CD4-positive, alpha-beta T cell (primary cell): ENCODE data around the gene NTN1. TPM values are rescaled to one million over a fixed set of nuclear protein-coding genes. Genes with fewer than 3 reads are reported as not detected.

ENCODE experiments used
- ATAC-seq: fragments of 200-7000 bp; cut with Tn5 transposase; one replicate; pipeline ENCODE4 v1.10.0; 2022; ENCODE audit warnings: mild to moderate bottlenecking; ENCODE audit not compliant: poor library complexity
- CTCF ChIA-PET: fragments of 350-600 bp; sonication (Branson Sonifier 250); formaldehyde crosslinking; loops from one replicate; lab custom pipeline; 2021; ENCODE audit warnings: antibody characterized with exemption, inconsistent platforms; lab: Charles Lee
- POLR2A ChIA-PET: fragments of 350-600 bp; sonication (Branson Sonifier 250); formaldehyde crosslinking; loops from one replicate; lab custom pipeline; 2021; ENCODE audit warnings: antibody characterized with exemption, inconsistent platforms; lab: Charles Lee
- DNase-seq, 14 experiments: peaks; one replicate each; pipeline ENCODE4 v3.0.0-alpha.2; 2013 to 2020; ENCODE audit warnings: mixed read lengths in 2 of 14
- H3K27ac ChIP-seq, 2 donors: one replicate each; pipeline versions ENCODE4 v1.5.1 to v1.7.0; 2013; ENCODE audit warnings: low read length in 2 of 2, low read depth in 1 of 2, mild to moderate bottlenecking in 1 of 2
- H3K27me3 ChIP-seq, 2 experiments: 1 replicate in 1 of 2; 2 replicates in 1 of 2; pipeline versions ENCODE4 v1.6.1 to v1.7.0; 2013; ENCODE audit warnings: low read length in 2 of 2, control low read depth in 1 of 2, mild to moderate bottlenecking in 1 of 2, moderate library complexity in 1 of 2; ENCODE audit not compliant: insufficient read depth in 2 of 2, control insufficient read depth in 1 of 2
- H3K36me3 ChIP-seq: one replicate; pipeline ENCODE4 v1.6.1; 2013; ENCODE audit warnings: low read length, control low read depth; ENCODE audit not compliant: insufficient read depth
- H3K4me1 ChIP-seq: one replicate; pipeline ENCODE4 v1.6.1; 2013; ENCODE audit warnings: low read length, control low read depth; ENCODE audit not compliant: insufficient read depth
- H3K4me3 ChIP-seq: one replicate; pipeline ENCODE4 v1.5.1; 2013; ENCODE audit warnings: mild to moderate bottlenecking, low read length, moderate library complexity
- H3K9me3 ChIP-seq, 2 experiments: 1 replicate in 1 of 2; 2 replicates in 1 of 2; pipeline versions ENCODE4 v1.6.1 to v1.7.0; 2013; ENCODE audit warnings: low read length in 2 of 2, mild to moderate bottlenecking in 2 of 2, control low read depth in 1 of 2, moderate library complexity in 1 of 2; ENCODE audit not compliant: control insufficient read depth in 1 of 2, insufficient read depth in 1 of 2
- H3K27ac Mint-ChIP-seq: one replicate; pipeline ENCODE4 v1.8.0; 2020; ENCODE audit warnings: mixed read lengths
- H3K27me3 Mint-ChIP-seq: one replicate; pipeline ENCODE4 v1.8.0; 2021; ENCODE audit warnings: mixed read lengths
- H3K36me3 Mint-ChIP-seq: one replicate; pipeline ENCODE4 v1.8.0; 2021; ENCODE audit warnings: low read depth, mixed read lengths
- H3K4me1 Mint-ChIP-seq: one replicate; pipeline ENCODE4 v1.8.0; 2021; ENCODE audit warnings: low read depth, mixed read lengths
- H3K4me3 Mint-ChIP-seq: one replicate; pipeline ENCODE4 v1.8.0; 2020; ENCODE audit warnings: mild to moderate bottlenecking, mixed read lengths
- H3K9me3 Mint-ChIP-seq: one replicate; pipeline ENCODE4 v1.8.0; 2020; ENCODE audit warnings: mixed read lengths
- intact Hi-C, 2 experiments: fragments of 100-400 bp; cut with DNase I in 1 of 2; cut with micrococcal nuclease in 1 of 2; formaldehyde crosslinking; loops; one replicate each; pipeline versions ENCODE4 v1.15.1 to v1.9.0; 2023 to 2025; cut with DNase I, micrococcal nuclease
- total RNA-seq, 174 experiments: library from RNA in 2 of 174; stranded (reverse) in 2 of 174; gene quantifications; one replicate each; pipeline ENCODE4 v1.2.3 and lab custom pipeline; 2021 to 2026
- TF ChIP-seq, protein P1 (sequence below): fragments of 200-600 bp; IDR thresholded peaks from one replicate; pipeline ENCODE4 v1.8.0; 2022; ENCODE audit warnings: antibody characterized with exemption, mild to moderate bottlenecking

The NTN1 gene
- total RNA-seq, 2 experiments from 2014 or later: 0.08 to 0.14 TPM

DNA sequence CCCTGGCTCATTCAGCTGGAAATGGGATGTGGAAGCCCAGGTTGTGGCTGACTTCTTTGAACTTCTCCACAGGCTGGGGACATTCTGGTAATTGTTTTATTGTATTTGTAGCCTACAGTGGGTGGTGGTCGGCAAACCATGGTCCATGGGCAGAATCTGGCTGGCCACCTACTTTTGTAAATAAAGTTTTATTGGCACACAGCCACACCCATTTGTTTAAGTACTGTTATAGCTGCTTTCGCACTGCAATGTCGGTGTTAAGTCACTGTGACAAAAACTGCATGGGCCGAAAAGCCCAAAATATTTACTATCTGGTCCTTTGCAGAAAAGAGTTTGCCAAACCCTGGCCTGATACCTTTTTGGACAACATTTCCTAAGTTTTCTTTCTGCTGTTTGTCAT is 86.2 kb downstream of the NTN1 start:
- no peaks in the 10 kb centered on the region for H3K4me1 ChIP-seq
- no peak overlapping the region for H3K4me3 ChIP-seq
- H3K27me3 Mint-ChIP-seq: no peaks in the 10 kb centered on the region
- no peaks in the 10 kb centered on the region for H3K4me1 Mint-ChIP-seq
- CTCF ChIA-PET: no interaction called here
- no peaks in the 10 kb centered on the region for H3K9me3 Mint-ChIP-seq
- H3K36me3 Mint-ChIP-seq: no peaks in the 10 kb centered on the region
- ATAC-seq (no peak), DNase-seq (no peak)
- TF ChIP-seq, protein P1, sequence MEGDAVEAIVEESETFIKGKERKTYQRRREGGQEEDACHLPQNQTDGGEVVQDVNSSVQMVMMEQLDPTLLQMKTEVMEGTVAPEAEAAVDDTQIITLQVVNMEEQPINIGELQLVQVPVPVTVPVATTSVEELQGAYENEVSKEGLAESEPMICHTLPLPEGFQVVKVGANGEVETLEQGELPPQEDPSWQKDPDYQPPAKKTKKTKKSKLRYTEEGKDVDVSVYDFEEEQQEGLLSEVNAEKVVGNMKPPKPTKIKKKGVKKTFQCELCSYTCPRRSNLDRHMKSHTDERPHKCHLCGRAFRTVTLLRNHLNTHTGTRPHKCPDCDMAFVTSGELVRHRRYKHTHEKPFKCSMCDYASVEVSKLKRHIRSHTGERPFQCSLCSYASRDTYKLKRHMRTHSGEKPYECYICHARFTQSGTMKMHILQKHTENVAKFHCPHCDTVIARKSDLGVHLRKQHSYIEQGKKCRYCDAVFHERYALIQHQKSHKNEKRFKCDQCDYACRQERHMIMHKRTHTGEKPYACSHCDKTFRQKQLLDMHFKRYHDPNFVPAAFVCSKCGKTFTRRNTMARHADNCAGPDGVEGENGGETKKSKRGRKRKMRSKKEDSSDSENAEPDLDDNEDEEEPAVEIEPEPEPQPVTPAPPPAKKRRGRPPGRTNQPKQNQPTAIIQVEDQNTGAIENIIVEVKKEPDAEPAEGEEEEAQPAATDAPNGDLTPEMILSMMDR: no peak
- no peak overlapping the region for H3K27ac ChIP-seq
- no peaks in the 10 kb centered on the region for H3K36me3 ChIP-seq
- no peaks in the 10 kb centered on the region for H3K27me3 ChIP-seq
- intact Hi-C loops: no loop called here
- no peak overlapping the region for H3K4me3 Mint-ChIP-seq
- H3K27ac Mint-ChIP-seq: no peak overlapping the region
- POLR2A ChIA-PET: no interaction called here
- H3K9me3 ChIP-seq: no peaks in the 10 kb centered on the region

DNA sequence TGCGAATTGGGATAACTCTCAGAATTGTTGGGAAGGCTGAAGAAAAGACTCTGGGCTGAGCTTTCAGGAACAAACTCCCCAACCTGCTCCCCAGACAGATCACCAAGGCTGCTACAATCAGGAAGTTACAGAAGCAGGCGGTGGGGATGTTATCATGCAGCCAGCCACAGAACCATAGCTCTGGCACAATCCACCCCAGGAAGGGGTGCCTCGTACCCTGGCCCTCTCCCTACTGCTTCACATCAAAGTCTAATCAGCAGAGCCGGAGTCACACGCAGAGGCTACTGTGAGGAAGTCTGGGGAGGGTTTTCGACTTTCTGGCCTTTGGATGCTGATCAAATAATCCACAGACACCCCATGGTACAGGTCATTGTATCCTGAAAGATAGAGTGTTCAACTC is 86.8 kb downstream of the NTN1 start:
- Histone ChIP-seq H3K27ac (no peak overlapping the region), H3K27me3 (no peaks in the 10 kb centered on the region), H3K4me3 (no peak overlapping the region), H3K9me3 (no peaks in the 10 kb centered on the region), H3K36me3 (no peaks in the 10 kb centered on the region), H3K4me1 (no peaks in the 10 kb centered on the region)
- Mint-ChIP-seq H3K36me3 (no peaks in the 10 kb centered on the region), H3K27ac (no peak overlapping the region), H3K27me3 (no peaks in the 10 kb centered on the region), H3K9me3 (no peaks in the 10 kb centered on the region), H3K4me3 (no peak overlapping the region), H3K4me1 (no peaks in the 10 kb centered on the region)
- TF ChIP-seq, protein P1: no peak
- intact Hi-C loops: no loop called here
- DNase-seq (no peak), ATAC-seq (no peak)
- ChIA-PET CTCF (no interaction called here), POLR2A (no interaction called here)

DNA sequence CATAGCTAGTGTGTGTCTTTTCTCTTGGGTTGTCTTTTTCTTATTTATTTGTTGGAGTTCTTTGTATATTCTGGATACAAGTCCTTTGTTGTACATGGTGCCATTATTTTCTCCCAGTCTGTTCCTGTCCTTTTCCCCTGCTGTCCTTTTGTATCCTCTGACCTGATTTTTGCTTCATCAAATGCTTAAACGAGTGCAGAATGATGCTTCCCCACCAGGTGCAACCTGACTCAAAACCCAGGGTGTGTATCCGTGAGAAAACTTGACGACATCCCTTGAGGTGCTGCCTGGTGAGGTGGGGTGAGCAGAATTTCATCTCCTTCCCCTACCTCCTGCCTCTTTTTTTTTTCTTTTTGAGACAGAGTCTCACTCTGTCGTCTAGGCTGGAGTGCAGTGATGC is 88.6 kb downstream of the NTN1 start:
- Histone ChIP-seq H3K27ac (no peak overlapping the region), H3K9me3 (no peaks in the 10 kb centered on the region), H3K27me3 (no peaks in the 10 kb centered on the region), H3K36me3 (no peaks in the 10 kb centered on the region), H3K4me1 (no peaks in the 10 kb centered on the region), H3K4me3 (no peak overlapping the region)
- DNase-seq: no peak
- no peak for ATAC-seq
- Mint-ChIP-seq H3K4me1 (no peaks in the 10 kb centered on the region), H3K4me3 (no peak overlapping the region), H3K9me3 (no peaks in the 10 kb centered on the region), H3K36me3 (no peaks in the 10 kb centered on the region), H3K27ac (no peak overlapping the region), H3K27me3 (no peaks in the 10 kb centered on the region)
- TF ChIP-seq, protein P1: no peak
- intact Hi-C loops: loop anchor here (10.0 kb wide), 1 partner anchor 415 kb away; no protein-coding TSS in a partner anchor
- CTCF ChIA-PET: no interaction called here
- POLR2A ChIA-PET: no interaction called here
